Common myeloid progenitor, CD34-positive (primary cell): ENCODE data around the gene NPFF.
A peak's percentile ranks its signal among the peaks of the same experiment; 100 is the strongest.

Experiments
- CTCF ChIA-PET: fragments of 350-600 bp; sonication (Branson Sonifier 250); formaldehyde crosslinking; loops from one replicate; lab custom pipeline; 2021; ENCODE audit warnings: antibody characterized with exemption; lab: Charles Lee
- POLR2A ChIA-PET: fragments of 350-600 bp; sonication (Branson Sonifier 250); formaldehyde crosslinking; loops from one replicate; lab custom pipeline; 2021; ENCODE audit warnings: antibody characterized with exemption; lab: Charles Lee
- DNase-seq, 3 donors: peaks; one replicate each; pipeline versions ENCODE4 v3.0.0 to v3.0.0-alpha.2; 2013
- H3K27ac ChIP-seq, 2 experiments: 1 replicate in 1 of 2; 2 replicates in 1 of 2; pipeline ENCODE4 v1.7.0; 2013; ENCODE audit warnings: inconsistent platforms in 2 of 2, low read length in 2 of 2, mild to moderate bottlenecking in 2 of 2, low read depth in 1 of 2, moderate library complexity in 1 of 2; ENCODE audit not compliant: severe bottlenecking in 2 of 2, insufficient read depth in 1 of 2, poor library complexity in 1 of 2
- H3K27me3 ChIP-seq, 5 experiments: replicated peaks in 2 of 5; 1 replicate in 3 of 5; 2 replicates in 2 of 5; pipeline versions ENCODE4 v1.6.1 to v1.7.0; 2013; ENCODE audit warnings: low read length in 4 of 5, mild to moderate bottlenecking in 2 of 5, moderate library complexity in 2 of 5, inconsistent platforms in 1 of 5; ENCODE audit not compliant: insufficient read depth in 5 of 5, control insufficient read depth in 4 of 5
- H3K36me3 ChIP-seq, 4 experiments: 1 replicate in 2 of 4; 2 replicates in 2 of 4; pipeline versions ENCODE4 v1.6.1 to v1.7.0; 2013; ENCODE audit warnings: low read length in 3 of 4, control low read depth in 1 of 4, mild to moderate bottlenecking in 1 of 4; ENCODE audit not compliant: control insufficient read depth in 4 of 4, insufficient read depth in 4 of 4
- H3K4me1 ChIP-seq, 4 experiments: 1 replicate in 3 of 4; 2 replicates in 1 of 4; pipeline versions ENCODE4 v1.6.1 to v1.7.1; 2013; ENCODE audit warnings: low read length in 3 of 4, mild to moderate bottlenecking in 3 of 4, control low read depth in 1 of 4, inconsistent platforms in 1 of 4, moderate library complexity in 1 of 4; ENCODE audit not compliant: control insufficient read depth in 4 of 4, insufficient read depth in 4 of 4; ENCODE audit errors: control extremely low read depth in 1 of 4
- H3K4me3 ChIP-seq, 7 experiments: 1 replicate in 4 of 7; 2 replicates in 3 of 7; pipeline versions ENCODE4 v1.5.1 to v1.7.0; 2013; ENCODE audit warnings: mild to moderate bottlenecking in 7 of 7, low read length in 6 of 7, moderate library complexity in 6 of 7, inconsistent platforms in 2 of 7, low read depth in 2 of 7, control low read depth in 1 of 7; ENCODE audit not compliant: insufficient read depth in 4 of 7, control insufficient read depth in 1 of 7; ENCODE audit errors: extremely low read depth in 1 of 7
- H3K9me3 ChIP-seq, 5 experiments: 1 replicate in 4 of 5; 2 replicates in 1 of 5; pipeline versions ENCODE4 v1.6.1 to v1.7.1; 2013; ENCODE audit warnings: low read length in 4 of 5, mild to moderate bottlenecking in 2 of 5, inconsistent platforms in 1 of 5, low read depth in 1 of 5, moderate library complexity in 1 of 5; ENCODE audit not compliant: control insufficient read depth in 4 of 5, insufficient read depth in 2 of 5; ENCODE audit errors: control extremely low read depth in 1 of 5
- WGBS: methylation state at CpG from one replicate; pipeline ENCODE4 v1.1.5; 2013; ENCODE audit not compliant: insufficient coverage; 5-methylcytosine and 5-hydroxymethylcytosine counted together

NPFF gene

DNA sequence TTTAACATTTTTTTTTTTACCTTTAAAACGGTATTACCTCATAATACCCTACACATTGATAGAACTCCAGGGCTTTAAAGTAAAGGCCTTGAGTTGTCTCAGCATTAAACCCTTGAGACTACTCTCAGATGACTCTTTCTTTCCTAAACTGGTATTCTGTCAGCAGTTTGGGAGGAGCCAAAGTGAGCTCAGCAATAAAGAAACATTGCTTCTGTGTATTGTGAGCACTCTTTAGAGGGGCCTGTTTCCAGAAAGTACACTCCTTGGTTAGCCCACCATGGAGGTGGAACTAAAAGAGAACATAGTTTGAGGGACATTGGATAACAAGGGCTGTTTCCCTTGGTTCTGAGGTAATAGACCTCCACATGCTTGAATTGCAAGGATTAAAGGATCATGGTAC, 28.4 kb downstream of the NPFF start:
- Histone ChIP-seq H3K27ac (no peak overlapping the region), H3K9me3 (no peaks in the 10 kb centered on the region), H3K36me3 (peaks cover 39 to 96% (median 69%) of the 10 kb centered on the region in 4 experiments), H3K4me1 (no peaks in the 10 kb centered on the region), H3K4me3 (no peak overlapping the region), H3K27me3 (no peaks in the 10 kb centered on the region)
- ChIA-PET CTCF (interaction anchor here (1.1 to 8.9 kb wide), 6 partner anchors 11 to 134 kb away, joined by 3 to 130 read pairs (median 5); partner anchors contain the start of gene NPFF), POLR2A (interaction anchor here (1.0 kb wide), 1 partner anchor 12 kb away, joined by 4 read pairs; no protein-coding TSS in a partner anchor)
- 88% methylated on average over 1 of the region's 1 CpG for WGBS
- no peak for DNase-seq

- no peaks in the 10 kb centered on the region for H3K27me3 ChIP-seq
- POLR2A ChIA-PET: interaction anchor here (0.6 to 1.3 kb wide), 4 partner anchors 12 to 23 kb away, joined by 3 to 6 read pairs (median 4); no protein-coding TSS in a partner anchor
- H3K4me1 ChIP-seq: no peaks in the 10 kb centered on the region
- H3K9me3 ChIP-seq: no peaks in the 10 kb centered on the region
- H3K4me3 ChIP-seq: no peak overlapping the region
- DNase-seq: peak in 2 of 3 donors; percentile 43 to 51
- no peak overlapping the region for H3K27ac ChIP-seq
- 100% methylated on average over 1 of the region's 2 CpGs for WGBS
- H3K36me3 ChIP-seq: peaks cover 50 to 96% (median 73%) of the 10 kb centered on the region in 4 experiments
- CTCF ChIA-PET: interaction anchor here (1.0 to 8.9 kb wide), 15 partner anchors 9 to 179 kb away, joined by 3 to 130 read pairs (median 9); partner anchors contain the start of genes NPFF and TARBP2
These were observed 30.5 kb downstream of the NPFF start for GRCh38 chr12:53476769-53477209.

GRCh38 chr12:53474819-53475218, 32.5 kb downstream of the NPFF start:
- CTCF ChIA-PET: interaction anchor here (0.7 to 8.9 kb wide), 13 partner anchors 8 to 154 kb away, joined by 3 to 130 read pairs (median 5); partner anchors contain the start of genes AAAS and NPFF
- no peaks in the 10 kb centered on the region for H3K4me1 ChIP-seq
- no peak overlapping the region for H3K27ac ChIP-seq

GRCh38 chr12:53474077-53474476, 33.2 kb downstream of the NPFF start:
- peaks cover 60 to 95% (median 81%) of the 10 kb centered on the region in 4 experiments for H3K36me3 ChIP-seq
- H3K27ac ChIP-seq: no peak overlapping the region
- WGBS: no CpG with 5 or more reads among the region's 2 CpGs
- no peaks in the 10 kb centered on the region for H3K9me3 ChIP-seq
- ChIA-PET CTCF (interaction anchor here (0.7 to 8.9 kb wide), 10 partner anchors 9 to 153 kb away, joined by 3 to 130 read pairs (median 8); partner anchors contain the start of genes AAAS and NPFF), POLR2A (interaction anchor here (1.5 to 4.6 kb wide), 2 partner anchors 8 to 35 kb away, joined by 6 to 20 read pairs; no protein-coding TSS in a partner anchor)
- no peak for DNase-seq
- no peaks in the 10 kb centered on the region for H3K4me1 ChIP-seq
- H3K4me3 ChIP-seq: no peak overlapping the region
- H3K27me3 ChIP-seq: no peaks in the 10 kb centered on the region

More at GRCh38 chr12:53474819-53475218, 32.5 kb downstream of the NPFF start:
- H3K27me3 ChIP-seq: no peaks in the 10 kb centered on the region
- POLR2A ChIA-PET: interaction anchor here (0.6 to 1.5 kb wide), 3 partner anchors 19 to 34 kb away, joined by 3 to 6 read pairs (median 3); no protein-coding TSS in a partner anchor
- H3K36me3 ChIP-seq: peaks cover 58 to 95% (median 78%) of the 10 kb centered on the region in 4 experiments
- H3K4me3 ChIP-seq: no peak overlapping the region
- H3K9me3 ChIP-seq: no peaks in the 10 kb centered on the region
- 94% methylated on average over 13 of the region's 13 CpGs for WGBS
- DNase-seq: no peak

- Histone ChIP-seq H3K4me1 (no peaks in the 10 kb centered on the region), H3K27me3 (no peaks in the 10 kb centered on the region), H3K36me3 (peaks cover 58 to 97% (median 87%) of the 10 kb centered on the region in 4 experiments), H3K4me3 (no peak overlapping the region), H3K9me3 (no peaks in the 10 kb centered on the region), H3K27ac (no peak overlapping the region)
- CTCF ChIA-PET: interaction anchor here (1.3 to 8.9 kb wide), 4 partner anchors 11 to 120 kb away, joined by 5 to 130 read pairs (median 16); partner anchors contain the start of gene NPFF
- no peak for DNase-seq
- POLR2A ChIA-PET: interaction anchor here (4.6 kb wide), 1 partner anchor 10 kb away, joined by 20 read pairs; no protein-coding TSS in a partner anchor
- WGBS: no CpG with 5 or more reads among the region's 1 CpG
These were observed 35.2 kb downstream of the NPFF start for GRCh38 chr12:53472056-53472582.

- H3K36me3 ChIP-seq: peaks cover 57 to 97% (median 87%) of the 10 kb centered on the region in 4 experiments
- no peaks in the 10 kb centered on the region for H3K9me3 ChIP-seq
- DNase-seq: no peak
- no peaks in the 10 kb centered on the region for H3K4me1 ChIP-seq
- H3K27me3 ChIP-seq: no peaks in the 10 kb centered on the region
- POLR2A ChIA-PET: interaction anchor here (0.6 to 0.7 kb wide), 2 partner anchors 14 to 64 kb away, joined by 3 read pairs; no protein-coding TSS in a partner anchor
- CTCF ChIA-PET: interaction anchor here (0.7 to 4.1 kb wide), 6 partner anchors 8 to 120 kb away, joined by 3 to 14 read pairs (median 8); no protein-coding TSS in a partner anchor
- no peak overlapping the region for H3K27ac ChIP-seq
- H3K4me3 ChIP-seq: no peak overlapping the region
- WGBS: 100% methylated on average over 1 of the region's 1 CpG
These were observed 39.0 kb downstream of the NPFF start for GRCh38 chr12:53468282-53468681.
